ENCODE results near the gene MMP8.

Gene MMP8

GRCh38 chr11:102753267-102753666 lies 28.5 kb upstream of the MMP8 start:
- H3K36me3 ChIP-seq (ENCODE audit: control insufficient read depth in 2 of 2, insufficient read depth in 1 of 2, low read length in 2 of 2) = peaks cover 0 to 9% of the 10 kb centered on the region in 2 experiments; a peak in 1 of 3 replicates
- POLR2A ChIA-PET = no interaction called here
- no peak overlapping the region for H3K27ac ChIP-seq (ENCODE audit: extremely low read depth, low read depth, low read length)
- H3K9me3 ChIP-seq (ENCODE audit: control insufficient read depth, insufficient read depth, low read depth, low read length) = no peaks in the 10 kb centered on the region
- TF ChIP-seq ZNF660 (tag by site-specific recombination; IDR thresholded peaks at IDR 0.05) (no peak), ZNF513 (tag by site-specific recombination; IDR thresholded peaks at IDR 0.05) (no peak)
- H3K4me3 ChIP-seq (ENCODE audit: low read depth, low read length) = no peak overlapping the region
- CTCF ChIA-PET = interaction anchor here (0.7 to 1.0 kb wide), 3 partner anchors 9 to 1045 kb away, joined by 3 to 4 read pairs (median 3); no protein-coding TSS in a partner anchor
- H3K4me1 ChIP-seq (ENCODE audit: control insufficient read depth, insufficient read depth, low read length) = no peaks in the 10 kb centered on the region

- no peak overlapping the region for H3K27ac ChIP-seq (ENCODE audit: extremely low read depth, low read depth, low read length)
- POLR2A ChIA-PET = no interaction called here
- CTCF ChIA-PET = no interaction called here
- peaks cover 0 to 9% of the 10 kb centered on the region in 2 experiments; a peak in 1 of 3 replicates for H3K36me3 ChIP-seq (ENCODE audit: control insufficient read depth in 2 of 2, insufficient read depth in 1 of 2, low read length in 2 of 2)
- H3K4me1 ChIP-seq (ENCODE audit: control insufficient read depth, insufficient read depth, low read length) = no peaks in the 10 kb centered on the region
- no peaks in the 10 kb centered on the region for H3K9me3 ChIP-seq (ENCODE audit: control insufficient read depth, insufficient read depth, low read depth, low read length)
- no peak for TF ChIP-seq ZFP69B (tag by site-specific recombination; IDR thresholded peaks at IDR 0.05)
- TF ChIP-seq ZNF24 (tag by site-specific recombination; IDR thresholded peaks at IDR 0.05) = no peak
- TF ChIP-seq ZNF76 (tag by site-specific recombination; IDR thresholded peaks at IDR 0.05; ENCODE audit: borderline replicate concordance, low read depth) = no peak
- no peak overlapping the region for H3K4me3 ChIP-seq (ENCODE audit: low read depth, low read length)
Measured at GRCh38 chr11:102751673-102752072, 26.9 kb upstream of the MMP8 start.

- TF ChIP-seq ZNF184 (tag by site-specific recombination; IDR thresholded peaks at IDR 0.05) (no peak), KLF10 (tag by site-specific recombination; IDR thresholded peaks at IDR 0.05) (no peak), ZSCAN16 (tag by site-specific recombination; IDR thresholded peaks at IDR 0.05) (no peak), ZNF629 (tag by site-specific recombination; IDR thresholded peaks at IDR 0.05) (no peak), ZBTB48 (tag by site-specific recombination; IDR thresholded peaks at IDR 0.05) (no peak), HOXC10 (CRISPR knock-in tag; IDR thresholded peaks at IDR 0.05) (no peak), KLF7 (tag by site-specific recombination; IDR thresholded peaks at IDR 0.05; ENCODE audit: borderline replicate concordance) (no peak), ZNF658 (tag by site-specific recombination; IDR thresholded peaks at IDR 0.05) (no peak), ZNF768 (tag by site-specific recombination; IDR thresholded peaks at IDR 0.05) (no peak), ZNF571 (tag by site-specific recombination; IDR thresholded peaks at IDR 0.05) (no peak), ZNF548 (tag by site-specific recombination; IDR thresholded peaks at IDR 0.05) (no peak), ELK4 (IDR thresholded peaks at IDR 0.05; ENCODE audit: borderline replicate concordance, low read depth, low read length) (no peak), ZSCAN4 (tag by site-specific recombination; IDR thresholded peaks at IDR 0.05) (no peak), ZNF202 (tag by site-specific recombination; IDR thresholded peaks at IDR 0.05; ENCODE audit: borderline replicate concordance) (no peak), OVOL3 (tag by site-specific recombination; IDR thresholded peaks at IDR 0.05) (no peak), ZNF174 (tag by site-specific recombination; IDR thresholded peaks at IDR 0.05) (no peak), ZNF521 (tag by site-specific recombination; IDR thresholded peaks at IDR 0.05) (no peak), ZNF704 (tag by site-specific recombination; IDR thresholded peaks at IDR 0.05) (no peak), RBAK (tag by site-specific recombination; IDR thresholded peaks at IDR 0.05) (no peak), ZNF114 (tag by site-specific recombination; IDR thresholded peaks at IDR 0.05) (no peak)
- Histone ChIP-seq H3K36me3 (ENCODE audit: control insufficient read depth in 2 of 2, insufficient read depth in 1 of 2, low read length in 2 of 2) (peaks cover 0 to 9% of the 10 kb centered on the region in 2 experiments; a peak in 1 of 3 replicates), H3K4me3 (ENCODE audit: low read depth, low read length) (no peak overlapping the region), H3K27ac (ENCODE audit: extremely low read depth, low read depth, low read length) (no peak overlapping the region), H3K4me1 (ENCODE audit: control insufficient read depth, insufficient read depth, low read length) (no peaks in the 10 kb centered on the region), H3K9me3 (ENCODE audit: control insufficient read depth, insufficient read depth, low read depth, low read length) (no peaks in the 10 kb centered on the region)
- ChIA-PET POLR2A (no interaction called here), CTCF (interaction anchor here (1.2 to 1.3 kb wide), 2 partner anchors 12 to 16 kb away, joined by 3 to 4 read pairs; no protein-coding TSS in a partner anchor)
Measured at GRCh38 chr11:102749101-102749722, 24.5 kb upstream of the MMP8 start.

All from HEK293 (cell line).